ENCODE measurements around the gene KLHL6.
"Not testable (repeated sequence)": the region's sequence is repeated elsewhere in the genome, so short reads cannot be mapped to it uniquely, and the experiment has no call there.

The KLHL6 gene

DNA sequence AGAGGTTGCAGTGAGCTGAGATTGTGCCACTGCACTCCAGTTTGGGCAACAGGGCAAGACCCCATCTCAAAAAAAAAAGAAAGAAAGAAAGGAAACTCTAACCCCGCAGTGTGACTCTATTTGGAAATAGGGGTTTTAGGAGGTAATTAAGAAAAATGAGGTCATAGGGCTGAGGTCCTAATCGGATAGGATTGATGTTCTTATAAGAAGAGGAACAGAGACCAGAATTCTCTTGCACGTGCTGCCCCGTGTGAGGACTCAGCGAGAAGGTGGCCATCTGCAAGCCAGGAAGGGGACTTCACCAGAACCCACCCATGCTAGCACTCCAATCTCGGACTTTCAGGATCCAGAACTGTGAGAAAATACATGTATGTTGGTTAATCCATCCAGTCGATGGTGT is 25.8 kb downstream of the KLHL6 start:
- peaks cover 11% of the 10 kb centered on the region for H3K4me1 ChIP-seq (ENCODE audit: insufficient read depth, low read length)
- H3K36me3 ChIP-seq (ENCODE audit: insufficient read depth, low read length): no peaks in the 10 kb centered on the region
- H3K9me3 ChIP-seq (ENCODE audit: insufficient read depth, low read depth, low read length): no peaks in the 10 kb centered on the region
- H3K27me3 ChIP-seq (ENCODE audit: insufficient read depth, low read length): peaks cover 8% of the 10 kb centered on the region; the same call in 1 of the 2 replicates
- WGBS: 95% methylated on average over 7 of the region's 7 CpGs
- no peak overlapping the region for H3K27ac ChIP-seq (ENCODE audit: low read depth, low read length)
- H3K4me3 ChIP-seq (ENCODE audit: low read length): no peak overlapping the region
- no peak overlapping the region for H3K9ac ChIP-seq (ENCODE audit: low read depth, low read length)

DNA sequence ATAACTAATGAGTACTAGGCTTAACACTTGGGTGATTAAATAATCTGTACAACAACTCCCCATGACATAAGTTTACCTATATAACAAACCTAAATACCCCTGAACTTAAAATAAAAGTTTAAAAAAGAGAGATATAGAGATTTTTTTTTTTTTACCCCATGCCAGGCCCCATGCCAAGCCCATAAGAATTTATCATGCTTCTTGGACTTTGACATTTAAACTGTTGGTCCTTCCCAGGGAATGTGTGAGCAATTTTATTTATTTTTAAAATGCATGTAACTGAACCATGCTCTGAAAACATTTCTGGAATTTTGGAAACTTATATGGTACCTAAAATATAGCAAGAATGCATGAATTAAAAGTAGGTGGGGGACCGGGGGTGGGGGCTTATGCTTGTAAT is 26.3 kb downstream of the KLHL6 start:
- Histone ChIP-seq H3K9ac (ENCODE audit: low read depth, low read length) (no peak overlapping the region), H3K36me3 (ENCODE audit: insufficient read depth, low read length) (no peaks in the 10 kb centered on the region), H3K4me1 (ENCODE audit: insufficient read depth, low read length) (peaks cover 11% of the 10 kb centered on the region), H3K4me3 (ENCODE audit: low read length) (no peak overlapping the region), H3K27me3 (ENCODE audit: insufficient read depth, low read length) (peaks cover 8% of the 10 kb centered on the region; the same call in 1 of the 2 replicates), H3K27ac (ENCODE audit: low read depth, low read length) (no peak overlapping the region), H3K9me3 (ENCODE audit: insufficient read depth, low read depth, low read length) (no peaks in the 10 kb centered on the region)
- 92% methylated on average over 1 of the region's 1 CpG for WGBS

DNA sequence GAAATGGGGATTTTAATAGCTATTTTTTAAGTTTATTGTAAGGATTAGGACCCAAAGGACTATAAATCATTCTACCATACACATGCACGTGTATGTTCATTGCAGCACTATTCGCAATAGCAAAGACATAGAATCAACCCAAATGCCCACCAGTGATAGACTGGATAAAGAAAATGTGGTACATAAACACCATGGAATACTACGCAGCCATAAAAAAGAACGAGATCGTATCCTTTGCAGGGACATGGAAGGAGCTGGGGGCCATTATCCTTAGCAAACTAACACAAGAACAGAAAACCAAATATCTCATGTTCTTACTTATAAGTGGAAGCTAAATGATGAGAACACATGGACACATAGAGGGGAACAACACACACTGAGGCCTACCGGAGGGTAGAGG is 26.7 kb downstream of the KLHL6 start:
- H3K4me1 ChIP-seq (ENCODE audit: insufficient read depth, low read length); H3K36me3 ChIP-seq (ENCODE audit: insufficient read depth, low read length): not testable (repeated sequence)
- 88% methylated on average over 6 of the region's 6 CpGs for WGBS

DNA sequence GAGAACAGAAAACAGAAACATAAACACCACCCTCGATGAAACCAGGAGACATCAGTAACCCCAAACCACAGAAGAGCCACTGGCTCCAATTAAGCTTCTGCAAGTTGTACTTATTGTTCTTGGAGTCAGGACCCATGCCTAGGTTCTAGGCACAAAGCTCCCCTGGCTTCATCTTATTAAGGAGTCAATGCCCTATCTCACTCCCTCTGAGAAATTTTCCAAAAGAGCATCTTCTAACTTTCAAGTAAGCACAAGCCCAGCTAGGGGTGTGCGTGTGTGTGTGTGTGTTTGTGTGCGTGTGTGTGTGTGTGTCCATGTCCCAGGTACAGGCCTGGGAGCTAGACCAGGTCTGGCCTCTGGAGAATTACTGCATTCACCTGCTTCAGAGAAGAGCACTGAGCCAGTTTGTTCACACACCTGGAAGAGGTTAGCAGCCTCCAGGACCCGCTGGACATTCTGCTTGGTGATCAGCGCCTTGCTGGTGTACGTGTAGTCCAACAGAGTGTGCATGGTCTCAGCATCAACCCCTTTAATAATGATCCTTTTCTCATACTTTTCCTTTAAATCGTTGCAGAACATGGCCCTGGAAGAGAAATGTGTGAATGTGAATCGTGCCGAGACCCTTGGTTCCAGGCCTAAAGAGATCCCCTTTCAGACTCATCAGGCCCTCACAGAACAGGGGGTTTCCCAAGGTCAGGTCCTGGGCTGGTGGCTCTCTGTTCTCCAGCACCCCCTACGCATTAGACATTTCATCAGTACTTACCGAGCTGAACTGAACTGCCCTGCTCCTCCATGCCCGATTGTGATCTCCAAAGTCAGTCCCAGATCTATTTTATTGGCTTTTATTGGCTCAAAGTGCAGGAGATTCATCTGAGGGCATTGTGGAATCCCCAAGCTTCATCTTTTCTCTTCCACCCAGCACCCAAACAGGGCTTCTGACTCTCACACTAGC is 27.8 kb downstream of the KLHL6 start:
- H3K27me3 ChIP-seq (ENCODE audit: insufficient read depth, low read length): peaks cover 8% of the 10 kb centered on the region; the same call in 1 of the 2 replicates
- no peaks in the 10 kb centered on the region for H3K9me3 ChIP-seq (ENCODE audit: insufficient read depth, low read depth, low read length)
- no peaks in the 10 kb centered on the region for H3K36me3 ChIP-seq (ENCODE audit: insufficient read depth, low read length)
- no peaks in the 10 kb centered on the region for H3K4me1 ChIP-seq (ENCODE audit: insufficient read depth, low read length)
- no peak overlapping the region for H3K9ac ChIP-seq (ENCODE audit: low read depth, low read length)
- WGBS: 95% methylated on average over 12 of the region's 12 CpGs
- no peak overlapping the region for H3K4me3 ChIP-seq (ENCODE audit: low read length)
- H3K27ac ChIP-seq (ENCODE audit: low read depth, low read length): no peak overlapping the region

More for the DNA sequence above, 26.7 kb downstream of the KLHL6 start:
- not testable (repeated sequence) for H3K4me3 ChIP-seq (ENCODE audit: low read length); H3K27ac ChIP-seq (ENCODE audit: low read depth, low read length); H3K27me3 ChIP-seq (ENCODE audit: insufficient read depth, low read length); H3K9ac ChIP-seq (ENCODE audit: low read depth, low read length); H3K9me3 ChIP-seq (ENCODE audit: insufficient read depth, low read depth, low read length)

DNA sequence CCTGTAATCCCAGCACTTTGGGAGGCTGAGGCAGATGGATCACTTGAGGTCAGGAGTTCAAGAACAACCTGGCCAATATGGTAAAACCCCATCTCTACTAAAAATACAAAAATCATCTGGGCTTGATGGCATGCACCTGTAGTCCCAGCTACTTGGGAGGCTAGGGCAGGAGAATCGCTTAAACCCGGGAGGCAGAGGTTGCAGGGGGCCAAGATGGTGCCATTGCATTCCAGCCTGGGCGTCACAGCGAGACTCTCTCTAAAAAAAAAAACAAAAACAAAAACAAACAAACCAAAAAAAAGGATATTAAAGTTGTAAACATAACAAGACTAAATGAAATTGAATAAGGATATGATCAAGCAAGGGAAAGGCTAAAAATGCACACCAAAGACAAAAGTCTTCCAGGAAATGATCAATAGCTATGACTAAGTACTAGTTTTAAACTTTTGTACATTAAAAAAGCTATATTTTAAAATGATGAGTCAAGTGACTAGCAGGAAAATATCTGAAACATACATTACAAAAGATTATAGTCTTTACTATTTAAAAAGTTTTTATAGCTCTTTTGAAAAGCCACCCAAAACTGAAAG is 28.6 kb downstream of the KLHL6 start:
- no peak overlapping the region for H3K27ac ChIP-seq (ENCODE audit: low read depth, low read length)
- no peak overlapping the region for H3K9ac ChIP-seq (ENCODE audit: low read depth, low read length)
- WGBS: 96% methylated on average over 2 of the region's 4 CpGs
- H3K4me1 ChIP-seq (ENCODE audit: insufficient read depth, low read length): no peaks in the 10 kb centered on the region
- no peaks in the 10 kb centered on the region for H3K36me3 ChIP-seq (ENCODE audit: insufficient read depth, low read length)
- H3K9me3 ChIP-seq (ENCODE audit: insufficient read depth, low read depth, low read length): no peaks in the 10 kb centered on the region
- no peak overlapping the region for H3K4me3 ChIP-seq (ENCODE audit: low read length)
- H3K27me3 ChIP-seq (ENCODE audit: insufficient read depth, low read length): peaks cover under 1% of the 10 kb centered on the region; the same call in 1 of the 2 replicates

DNA sequence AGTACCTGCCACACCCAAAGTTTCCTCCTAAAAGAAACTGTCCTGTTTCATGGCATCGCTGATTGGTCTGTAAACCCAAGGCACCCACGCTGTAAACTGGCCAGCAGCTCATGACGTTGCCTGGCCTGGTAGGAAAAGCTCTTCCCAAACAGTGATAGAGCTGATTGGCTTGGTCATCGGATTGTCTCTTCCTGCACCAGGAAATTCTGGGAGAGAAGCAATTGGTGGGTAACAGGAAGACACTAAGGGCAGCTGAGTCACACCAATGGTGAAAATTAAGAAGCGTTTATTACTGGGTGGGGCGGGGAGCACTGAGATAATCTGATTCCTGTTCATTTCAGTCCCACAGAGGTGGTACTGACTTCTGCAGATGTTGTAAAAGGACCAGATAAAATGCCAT is 31.0 kb downstream of the KLHL6 start:
- no peak overlapping the region for H3K27ac ChIP-seq (ENCODE audit: low read depth, low read length)
- WGBS: 91% methylated on average over 6 of the region's 6 CpGs
- no peaks in the 10 kb centered on the region for H3K36me3 ChIP-seq (ENCODE audit: insufficient read depth, low read length)
- no peaks in the 10 kb centered on the region for H3K4me1 ChIP-seq (ENCODE audit: insufficient read depth, low read length)
- H3K27me3 ChIP-seq (ENCODE audit: insufficient read depth, low read length): no peaks in the 10 kb centered on the region
- H3K9ac ChIP-seq (ENCODE audit: low read depth, low read length): no peak overlapping the region
- no peaks in the 10 kb centered on the region for H3K9me3 ChIP-seq (ENCODE audit: insufficient read depth, low read depth, low read length)
- no peak overlapping the region for H3K4me3 ChIP-seq (ENCODE audit: low read length)

DNA sequence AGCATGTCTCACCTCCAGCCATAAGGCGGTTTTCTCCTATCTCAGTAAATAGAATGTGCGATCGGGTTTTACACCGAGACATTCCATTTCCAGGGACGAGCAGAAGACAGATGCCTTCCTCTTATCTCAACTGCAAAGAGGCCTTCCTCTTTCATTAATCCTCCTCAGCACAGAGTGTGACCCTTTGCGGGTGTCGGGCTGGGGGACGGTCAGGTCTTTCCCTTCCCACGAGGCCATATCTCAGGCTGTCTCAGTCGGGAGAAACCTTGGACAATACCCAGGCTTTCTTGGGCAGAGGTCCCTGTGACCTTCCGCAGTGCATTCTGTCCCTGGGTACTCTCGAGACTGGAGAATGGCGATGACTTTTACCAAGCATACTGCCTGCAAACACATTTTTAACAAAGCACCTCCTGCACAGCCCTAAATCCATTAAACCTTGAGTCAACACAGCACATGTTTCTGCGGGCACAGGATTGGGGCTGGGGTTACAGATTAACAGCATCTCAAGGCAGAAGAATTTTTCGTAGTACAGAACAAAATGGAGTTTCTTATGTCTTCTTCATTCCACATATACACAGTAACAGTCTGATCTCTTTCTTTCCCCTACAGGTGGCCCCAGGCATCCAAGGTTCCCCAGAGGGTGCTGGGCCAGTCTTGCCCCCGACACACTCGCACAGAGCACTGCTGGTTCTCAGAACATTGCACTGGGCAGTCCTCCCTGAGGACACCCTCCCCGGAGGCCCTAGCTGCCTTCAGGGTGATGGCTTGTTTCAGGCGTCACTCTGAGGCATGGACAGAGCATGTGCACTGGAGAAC is 34.6 kb downstream of the KLHL6 start:
- H3K36me3 ChIP-seq (ENCODE audit: insufficient read depth, low read length); H3K27ac ChIP-seq (ENCODE audit: low read depth, low read length); H3K9ac ChIP-seq (ENCODE audit: low read depth, low read length); H3K27me3 ChIP-seq (ENCODE audit: insufficient read depth, low read length); H3K9me3 ChIP-seq (ENCODE audit: insufficient read depth, low read depth, low read length); H3K4me3 ChIP-seq (ENCODE audit: low read length): not testable (repeated sequence)
- H3K4me1 ChIP-seq (ENCODE audit: insufficient read depth, low read length): peaks cover 12% of the 10 kb centered on the region
- 86% methylated on average over 19 of the region's 19 CpGs for WGBS

DNA sequence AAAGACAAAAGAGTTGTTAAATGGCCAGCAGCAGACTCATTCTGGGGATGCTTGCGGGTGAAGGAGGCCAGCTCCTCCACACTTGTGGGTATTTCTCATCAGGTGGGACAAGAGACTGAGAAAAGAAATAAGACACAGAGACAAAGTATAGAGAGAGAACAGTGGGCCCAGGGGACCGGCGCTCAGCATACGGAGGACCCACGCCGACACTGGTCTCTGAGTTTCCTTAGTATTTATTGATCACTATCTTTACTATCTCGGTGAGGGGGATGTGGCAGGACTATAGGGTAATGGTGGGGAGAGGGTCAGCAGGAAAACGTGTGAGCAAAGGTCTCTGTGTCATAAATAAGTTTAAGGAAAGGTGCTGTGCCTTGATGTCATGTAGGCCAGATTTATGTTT is 35.2 kb downstream of the KLHL6 start:
- not testable (repeated sequence) for H3K27ac ChIP-seq (ENCODE audit: low read depth, low read length); H3K9me3 ChIP-seq (ENCODE audit: insufficient read depth, low read depth, low read length); H3K4me3 ChIP-seq (ENCODE audit: low read length); H3K36me3 ChIP-seq (ENCODE audit: insufficient read depth, low read length); H3K9ac ChIP-seq (ENCODE audit: low read depth, low read length); H3K27me3 ChIP-seq (ENCODE audit: insufficient read depth, low read length)
- 80% methylated on average over 8 of the region's 8 CpGs for WGBS
- H3K4me1 ChIP-seq (ENCODE audit: insufficient read depth, low read length): peaks cover 12% of the 10 kb centered on the region

DNA sequence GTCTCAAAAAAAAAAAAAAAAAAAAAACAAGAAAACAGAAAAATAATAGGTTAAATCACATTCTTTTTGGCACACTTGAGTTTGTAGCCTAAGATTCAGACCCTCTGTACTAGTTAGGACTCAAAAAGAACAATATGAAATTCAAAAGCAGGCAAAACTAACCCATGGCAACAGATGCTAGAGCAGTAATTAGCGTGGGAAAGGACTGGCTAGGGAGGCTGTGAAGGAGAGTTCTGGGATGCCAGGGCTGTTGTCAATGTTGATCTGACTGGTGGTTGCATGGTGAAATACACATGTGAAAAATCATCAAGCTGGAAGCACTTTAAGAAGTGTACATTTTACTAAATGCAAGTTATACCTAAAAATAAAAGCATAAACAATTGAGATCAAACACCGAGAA is 35.6 kb downstream of the KLHL6 start:
- Histone ChIP-seq H3K4me1 (ENCODE audit: insufficient read depth, low read length) (peaks cover 12% of the 10 kb centered on the region), H3K27me3 (ENCODE audit: insufficient read depth, low read length) (no peaks in the 10 kb centered on the region), H3K9me3 (ENCODE audit: insufficient read depth, low read depth, low read length) (no peaks in the 10 kb centered on the region), H3K4me3 (ENCODE audit: low read length) (no peak overlapping the region), H3K27ac (ENCODE audit: low read depth, low read length) (no peak overlapping the region), H3K36me3 (ENCODE audit: insufficient read depth, low read length) (no peaks in the 10 kb centered on the region), H3K9ac (ENCODE audit: low read depth, low read length) (no peak overlapping the region)
- 94% methylated on average over 2 of the region's 2 CpGs for WGBS

DNA sequence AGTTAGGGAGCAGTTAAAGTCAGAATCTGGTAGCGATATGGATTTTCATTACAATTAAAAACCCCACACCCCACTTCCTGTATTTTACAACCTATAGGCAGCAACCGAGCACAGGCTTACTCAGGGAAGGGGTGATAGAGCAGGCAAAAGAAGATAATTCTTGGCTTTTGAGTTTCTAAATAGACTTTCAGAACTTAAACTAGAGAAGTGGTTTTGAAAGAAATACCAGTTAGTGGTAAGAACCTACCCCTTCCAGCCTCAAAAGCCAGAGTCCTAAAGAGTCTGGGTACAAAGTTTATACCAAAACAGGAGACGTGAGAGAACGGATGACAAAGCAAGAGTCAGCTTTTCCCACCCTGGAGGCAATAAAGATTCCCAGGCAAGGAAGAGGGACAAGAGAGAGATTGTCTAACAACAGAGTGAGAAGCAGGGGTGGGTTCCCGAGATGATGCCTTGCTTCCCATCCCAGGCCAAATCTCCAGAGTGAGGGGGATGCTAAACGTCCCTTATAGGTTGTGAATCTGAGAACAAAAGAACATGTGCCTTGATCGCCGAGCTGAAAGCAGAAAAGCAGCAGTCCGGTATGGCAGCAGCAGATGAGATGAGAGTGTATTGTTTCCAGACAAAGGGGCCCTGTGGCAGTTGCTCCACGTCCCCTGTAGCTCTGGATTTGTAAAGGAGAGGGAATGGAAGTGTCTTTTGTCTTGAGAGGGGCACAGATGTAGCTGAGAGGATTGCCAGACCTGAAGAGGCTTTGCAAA is 36.8 kb downstream of the KLHL6 start:
- Histone ChIP-seq H3K9ac (ENCODE audit: low read depth, low read length) (peak overlapping the region; percentile 32; the same call in 1 of the 2 replicates), H3K4me3 (ENCODE audit: low read length) (no peak overlapping the region; the same call in 1 of the 2 replicates)
- WGBS: 38% methylated on average over 8 of the region's 10 CpGs

More for the DNA sequence above, 36.8 kb downstream of the KLHL6 start:
- no peaks in the 10 kb centered on the region for H3K36me3 ChIP-seq (ENCODE audit: insufficient read depth, low read length)
- H3K27ac ChIP-seq (ENCODE audit: low read depth, low read length): peak overlapping the region; percentile 19
- H3K9me3 ChIP-seq (ENCODE audit: insufficient read depth, low read depth, low read length): no peaks in the 10 kb centered on the region
- H3K27me3 ChIP-seq (ENCODE audit: insufficient read depth, low read length): no peaks in the 10 kb centered on the region
- peaks cover 12% of the 10 kb centered on the region for H3K4me1 ChIP-seq (ENCODE audit: insufficient read depth, low read length)

Measured in HUES64 (cell line).